HG02973 (cell line): ENCODE data around the gene FGGY.
"Not testable (repeated sequence)": the region's sequence is repeated elsewhere in the genome, so short reads cannot be mapped to it uniquely, and the experiment has no call there.

Source experiments
- ATAC-seq: cut with Tn5 transposase; IDR thresholded peaks from one replicate; pipeline ENCODE4 v1.9.1; 2021; ENCODE audit warnings: moderate library complexity; ENCODE audit not compliant: unreplicated experiment

The FGGY gene

GRCh38 chr1:59433440-59433813 is 136.5 kb downstream of the FGGY start:
- no peak for ATAC-seq

- no peak for ATAC-seq
Measured at GRCh38 chr1:59434336-59434735, 137.4 kb downstream of the FGGY start.

- no peak for ATAC-seq
Measured at GRCh38 chr1:59436637-59437036, 139.7 kb downstream of the FGGY start.

DNA sequence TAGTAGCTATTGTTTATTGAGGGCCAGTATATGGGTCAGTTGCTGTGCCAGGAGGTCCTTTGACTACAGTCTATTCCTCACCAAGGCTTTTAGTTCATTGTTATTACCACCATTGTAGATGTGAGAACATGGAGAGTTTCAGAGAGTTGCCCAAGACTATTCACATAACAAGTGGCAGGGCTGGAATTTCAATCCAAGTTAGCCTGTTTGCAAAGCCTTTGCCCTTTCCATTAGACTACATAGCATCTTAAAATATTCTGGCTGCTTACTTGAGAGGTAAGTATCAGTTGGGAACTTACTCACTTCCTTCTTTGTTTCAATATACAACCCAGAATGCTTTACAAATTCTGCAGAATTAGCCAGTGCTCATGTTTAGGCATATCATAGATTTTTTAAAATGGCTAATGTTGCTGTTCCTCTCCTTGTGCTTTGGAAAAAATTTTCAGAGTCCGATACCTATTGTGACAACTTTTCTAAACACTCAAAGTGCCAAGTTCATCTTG is 141.2 kb downstream of the FGGY start:
- no peak for ATAC-seq

DNA sequence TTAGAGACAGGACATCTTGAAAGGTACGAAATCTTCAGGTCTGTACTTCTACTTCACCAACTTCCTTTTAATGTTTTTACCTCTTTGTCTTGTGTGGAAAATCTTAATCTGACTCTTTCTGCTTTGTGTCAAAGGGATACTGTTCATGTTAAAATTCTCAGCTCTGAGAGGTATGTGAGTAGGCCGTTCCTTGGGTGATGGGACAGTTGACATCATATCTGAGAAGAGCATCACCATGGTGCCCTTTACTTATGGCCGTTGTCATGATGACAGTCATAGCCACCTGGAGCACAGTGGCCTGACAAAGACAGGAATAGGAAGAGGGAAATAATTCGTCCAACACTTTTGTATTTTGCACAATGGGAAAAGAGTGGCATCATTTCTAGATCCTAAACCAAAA is 145.6 kb downstream of the FGGY start:
- no peak for ATAC-seq

DNA sequence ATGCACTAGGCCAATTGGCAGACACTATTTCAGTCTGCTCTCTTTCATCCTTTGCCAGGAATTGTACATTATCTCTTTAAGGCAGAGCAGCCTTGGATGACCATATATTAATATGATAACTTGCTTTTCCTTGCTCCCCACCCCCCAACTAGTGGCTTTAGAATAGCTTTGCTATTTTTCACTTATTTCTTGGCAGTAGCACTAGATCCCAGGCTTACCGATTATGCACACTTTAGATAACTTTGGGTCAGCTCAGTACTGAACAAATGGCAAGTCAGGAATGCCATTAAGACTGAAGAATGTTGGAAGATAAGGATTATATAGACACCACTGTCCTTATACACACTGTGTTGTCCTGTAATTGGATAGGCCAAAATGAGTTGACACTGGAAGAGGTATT is 146.4 kb downstream of the FGGY start:
- no peak for ATAC-seq

DNA sequence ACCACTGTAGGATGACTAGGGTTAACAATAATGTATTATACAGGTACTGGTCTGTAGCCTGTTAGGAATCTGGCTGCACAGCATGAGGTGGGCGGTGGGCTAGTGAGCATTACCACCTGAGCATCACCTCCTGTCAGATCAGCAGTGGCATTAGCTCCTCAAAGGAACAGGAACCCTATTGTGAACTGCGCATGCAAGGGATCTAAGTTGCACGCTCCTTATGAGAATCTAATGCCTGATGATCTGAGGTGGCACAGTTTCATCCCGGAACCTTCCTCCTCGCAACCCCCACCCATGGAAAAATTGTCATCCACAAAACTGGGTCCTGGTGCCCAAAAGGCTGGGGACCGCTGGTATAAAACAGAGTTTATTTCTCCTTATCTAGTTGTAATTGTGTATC is 147.6 kb downstream of the FGGY start:
- ATAC-seq = no peak

- no peak for ATAC-seq
Measured at GRCh38 chr1:59445040-59445439, 148.1 kb downstream of the FGGY start.

DNA sequence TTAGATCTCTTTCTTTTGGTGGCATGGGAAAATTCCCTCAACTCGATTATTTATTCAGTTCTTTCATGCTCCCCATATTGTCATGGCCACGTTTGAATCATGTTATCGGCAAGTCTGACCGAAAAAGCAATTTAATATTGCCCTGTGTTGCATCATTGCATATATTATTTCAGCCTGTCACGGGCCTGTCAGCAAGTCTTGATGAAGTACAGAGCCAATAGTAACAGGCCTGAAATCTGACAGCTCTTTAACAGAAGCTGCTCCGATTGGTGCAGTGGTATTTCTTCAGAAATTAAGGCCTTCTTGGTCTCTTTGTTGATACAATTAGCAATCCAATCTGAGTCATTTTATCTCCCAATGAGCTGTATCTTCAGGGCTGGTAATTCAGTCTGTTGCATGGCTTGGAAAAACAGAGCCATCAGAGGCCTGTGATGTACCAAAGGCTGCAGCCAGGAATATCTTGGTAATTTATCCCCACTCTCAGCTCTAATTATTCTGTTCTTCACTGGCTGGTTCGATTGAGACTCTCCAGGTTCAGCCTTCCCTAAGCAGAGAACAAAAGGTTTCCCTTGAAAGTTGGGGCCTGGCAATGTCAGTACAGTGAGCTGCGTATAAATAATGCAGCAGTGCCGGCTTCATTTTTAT is 149.5 kb downstream of the FGGY start:
- no peak for ATAC-seq

- no peak for ATAC-seq
Measured at GRCh38 chr1:59452026-59452425, 155.1 kb downstream of the FGGY start.

DNA sequence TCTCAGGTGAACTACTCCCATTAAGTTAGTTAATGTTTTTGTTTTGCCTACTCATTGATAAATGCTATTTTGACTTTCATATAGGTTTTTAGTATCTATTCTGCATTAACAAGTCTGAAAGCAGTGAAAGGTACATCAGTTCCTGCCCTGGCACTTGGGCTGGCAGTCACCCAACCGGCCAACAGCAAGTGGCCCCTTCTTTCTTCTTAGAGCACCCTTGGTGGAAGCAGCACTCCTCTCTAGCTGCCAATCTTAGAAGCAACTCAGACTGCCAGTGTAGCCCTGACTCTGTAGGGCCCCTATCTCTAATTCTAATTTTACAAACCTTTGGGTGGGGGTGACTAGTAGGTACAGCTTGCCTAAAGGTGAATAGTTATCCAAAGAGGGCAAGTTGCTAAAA is 155.7 kb downstream of the FGGY start:
- no peak for ATAC-seq

DNA sequence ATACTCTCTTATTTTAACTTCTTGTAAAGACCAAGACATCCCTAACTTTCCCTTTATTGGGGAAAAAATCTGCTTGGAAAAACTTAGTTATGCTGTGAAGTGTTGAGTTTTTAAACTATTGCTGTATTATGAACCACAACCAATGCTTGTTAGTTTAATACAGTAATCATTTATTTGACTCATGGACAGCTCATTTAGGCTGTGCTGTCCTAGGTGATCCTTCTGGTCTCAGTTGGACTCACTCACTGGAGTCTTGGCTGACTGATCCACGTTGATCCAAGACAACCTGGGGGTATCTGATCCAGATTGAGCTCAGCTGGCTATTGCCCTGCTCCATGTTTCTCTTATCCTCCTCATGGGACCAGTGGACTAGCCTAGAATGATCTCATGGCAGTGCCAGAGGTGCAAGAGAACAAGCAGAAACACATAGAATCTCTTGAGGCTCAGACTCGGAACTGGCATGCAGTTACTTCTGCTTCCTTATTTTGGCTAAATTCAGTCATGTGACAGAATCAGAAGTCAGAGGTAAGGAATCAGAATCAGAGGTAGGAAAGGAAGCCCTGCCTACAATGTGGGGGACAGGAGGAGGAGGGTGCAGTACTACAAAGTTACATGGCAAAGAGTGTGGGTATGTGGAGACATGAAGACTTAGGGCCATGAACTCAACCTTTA is 156.5 kb downstream of the FGGY start:
- ATAC-seq = no peak

DNA sequence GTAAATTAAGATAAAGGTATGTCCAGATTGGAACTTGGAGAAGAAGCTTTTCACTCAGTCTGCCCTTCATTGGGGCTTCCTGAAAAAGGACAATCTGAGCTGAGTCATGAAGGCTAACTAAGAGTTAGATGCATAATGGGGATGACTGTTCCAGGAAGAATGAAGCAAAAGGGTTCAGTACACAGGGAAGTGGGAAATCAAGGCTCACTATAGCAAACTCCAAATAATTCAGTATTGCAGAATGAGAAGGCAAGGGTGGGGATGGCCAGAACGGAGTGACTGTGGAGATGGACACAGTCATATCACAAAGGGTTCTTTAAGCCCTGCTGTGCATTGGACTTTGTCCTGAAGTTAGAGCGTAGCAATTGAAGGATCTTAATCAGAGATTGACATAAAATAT is 158.3 kb downstream of the FGGY start:
- ATAC-seq = no peak

DNA sequence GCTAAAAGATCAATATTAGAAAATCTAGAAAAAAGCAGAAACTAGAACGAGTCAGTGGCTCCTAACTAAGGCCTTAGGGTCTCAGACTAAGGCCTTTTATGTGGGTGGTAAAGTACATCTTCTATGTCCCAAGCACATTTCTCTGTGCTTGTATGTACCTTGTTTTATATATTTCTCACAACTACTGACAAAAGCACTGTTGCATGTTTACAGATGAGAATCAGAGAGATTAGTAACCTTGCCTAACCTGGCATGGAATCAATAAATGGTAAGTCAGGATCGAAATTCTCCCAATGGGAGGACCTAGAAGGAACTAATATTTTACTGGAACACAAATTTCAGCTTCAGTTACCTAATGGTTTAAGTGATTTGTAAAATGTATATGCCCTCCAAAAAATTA is 160.9 kb downstream of the FGGY start:
- no peak for ATAC-seq

- ATAC-seq = no peak
Measured at GRCh38 chr1:59458884-59459283, 162.0 kb downstream of the FGGY start.

DNA sequence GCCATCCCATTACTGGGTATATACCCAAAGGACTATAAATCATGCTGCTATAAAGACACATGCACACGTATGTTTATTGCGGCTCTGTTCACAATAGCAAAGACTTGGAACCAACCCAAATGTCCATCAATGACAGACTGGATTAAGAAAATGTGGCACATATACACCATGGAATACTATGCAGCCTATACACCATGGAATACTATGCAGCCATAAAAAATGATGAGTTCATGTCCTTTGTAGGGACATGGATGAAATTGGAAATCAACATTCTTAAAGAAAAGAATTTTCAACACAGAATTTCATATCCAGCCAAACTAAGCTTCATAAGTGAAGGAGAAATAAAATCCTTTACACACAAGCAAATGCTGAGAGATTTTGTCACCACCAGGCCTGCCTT is 166.0 kb downstream of the FGGY start:
- not testable (repeated sequence) for ATAC-seq

DNA sequence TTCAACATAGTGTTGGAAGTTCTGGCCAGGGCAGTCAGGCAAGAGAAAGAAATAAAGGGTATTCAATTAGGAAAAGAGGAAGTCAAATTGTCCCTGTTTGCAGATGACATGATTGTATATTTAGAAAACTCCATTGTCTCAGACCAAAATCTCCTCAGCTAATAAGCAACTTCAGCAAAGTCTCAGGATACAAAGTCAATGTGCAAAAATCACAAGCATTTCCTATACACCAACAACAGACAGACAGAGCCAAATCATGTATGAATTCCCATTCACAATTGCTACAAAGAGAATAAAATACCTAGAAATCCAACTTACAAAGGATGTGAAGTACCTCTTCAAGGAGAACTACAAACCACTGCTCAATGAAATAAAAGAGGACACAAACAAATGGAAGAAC is 168.6 kb downstream of the FGGY start:
- not testable (repeated sequence) for ATAC-seq

GRCh38 chr1:59468828-59469428 is 172.0 kb downstream of the FGGY start:
- no peak for ATAC-seq

- ATAC-seq = not testable (repeated sequence)
Measured at GRCh38 chr1:59471991-59472570, 175.2 kb downstream of the FGGY start.

DNA sequence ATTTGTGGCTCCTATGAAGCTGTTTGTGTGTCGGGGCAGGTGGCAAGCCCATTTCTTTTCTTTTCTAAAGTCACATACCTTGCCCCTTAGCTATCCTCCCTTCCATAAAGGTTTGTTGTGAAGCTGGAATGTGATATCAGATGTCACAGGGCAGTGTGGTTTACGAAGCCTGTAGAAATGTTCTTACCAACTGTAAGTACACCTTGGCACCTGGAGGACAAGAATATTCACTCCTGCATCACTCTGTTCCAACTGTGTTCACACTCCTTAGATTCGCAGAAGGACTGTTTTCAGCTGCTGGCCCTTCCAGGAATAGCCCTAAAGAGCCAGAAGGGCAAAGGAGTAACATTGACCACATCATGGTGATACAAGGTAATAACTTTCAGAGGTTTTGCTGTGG is 176.9 kb downstream of the FGGY start:
- no peak for ATAC-seq

DNA sequence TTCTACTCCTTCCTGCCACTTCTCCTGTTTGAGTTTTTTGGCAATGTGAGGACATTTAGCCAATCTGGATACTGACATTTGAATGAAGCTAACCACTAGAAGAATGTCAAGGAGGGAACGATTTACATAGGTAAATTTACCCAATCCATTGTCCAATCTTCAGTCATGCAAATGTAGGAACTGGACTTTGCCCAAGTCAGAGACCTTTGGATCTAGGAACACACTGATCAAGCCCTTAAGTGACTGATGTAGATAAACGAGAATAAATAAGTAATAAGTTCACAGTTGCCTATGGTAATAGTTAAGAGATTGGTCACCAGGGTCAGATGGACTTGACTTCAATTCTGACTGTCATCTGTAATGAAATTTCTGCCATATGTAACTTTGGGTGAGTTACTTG is 177.6 kb downstream of the FGGY start:
- ATAC-seq = no peak

DNA sequence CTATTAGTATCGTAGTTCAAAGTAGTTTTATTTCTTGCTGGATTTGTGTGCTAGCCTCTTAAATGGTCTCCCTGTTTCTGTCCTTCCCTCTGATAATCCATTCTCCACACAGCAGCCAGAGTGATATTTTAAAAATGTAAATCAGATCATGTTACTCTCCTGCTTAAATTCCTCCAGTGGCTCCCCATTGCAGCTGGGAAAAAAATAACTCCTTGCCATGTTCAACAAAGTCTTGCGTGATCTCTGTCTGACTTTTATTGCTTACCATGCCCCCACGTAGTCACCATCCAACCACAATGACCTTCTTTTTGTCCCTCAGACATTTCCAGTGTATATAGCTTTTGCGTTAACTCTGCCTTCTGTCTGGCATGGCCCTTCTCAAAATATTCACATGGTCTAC is 178.8 kb downstream of the FGGY start:
- no peak for ATAC-seq
